Stromal cell of bone marrow (primary cell): Measurements from ENCODE around the gene NDUFA13.

Experiments used
- DNase-seq: peaks from one replicate; pipeline ENCODE4 v3.0.0-alpha.2; 2012; ENCODE audit warnings: low read depth

The NDUFA13 gene

DNA sequence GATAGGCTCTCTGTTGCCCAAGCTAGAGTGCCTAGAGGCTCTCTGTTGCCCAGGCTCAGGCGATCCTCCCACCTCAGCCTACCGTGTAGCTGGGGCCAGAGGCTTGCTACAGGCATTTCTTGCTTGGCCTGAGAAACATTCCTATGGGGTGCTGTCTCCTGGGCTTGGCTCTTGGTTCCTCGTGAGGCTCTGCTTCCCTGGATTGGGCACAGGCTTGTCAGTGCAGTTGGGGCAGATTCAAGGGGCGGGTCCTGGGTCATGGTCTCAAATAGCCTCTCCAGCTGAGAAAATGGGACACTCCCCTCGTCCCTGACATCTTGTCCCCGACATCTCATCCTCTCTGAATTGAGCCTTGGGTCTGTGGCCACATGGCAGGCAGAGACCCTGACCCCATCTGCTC is 5.6 kb upstream of the NDUFA13 start:
- DNase-seq: no peak

DNA sequence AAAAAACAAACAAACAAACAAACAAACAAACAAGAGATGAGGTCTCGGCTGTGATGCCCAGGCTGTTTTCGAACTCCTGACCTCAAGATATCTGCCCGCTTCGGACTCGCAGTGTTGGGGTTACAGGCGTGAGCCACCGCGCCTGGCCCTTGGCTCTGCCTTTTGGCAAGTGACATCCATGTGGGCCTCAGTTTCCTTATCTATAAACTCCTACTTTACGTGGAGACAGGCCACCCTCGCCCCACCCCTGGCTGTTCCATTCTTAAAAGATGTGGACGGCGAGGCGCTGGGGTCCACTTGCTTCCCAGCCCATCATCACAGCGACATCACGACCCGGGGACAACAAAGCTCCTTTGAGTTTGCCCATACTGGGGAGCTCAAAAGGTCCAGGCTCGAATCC is 2.3 kb upstream of the NDUFA13 start:
- no peak for DNase-seq

DNA sequence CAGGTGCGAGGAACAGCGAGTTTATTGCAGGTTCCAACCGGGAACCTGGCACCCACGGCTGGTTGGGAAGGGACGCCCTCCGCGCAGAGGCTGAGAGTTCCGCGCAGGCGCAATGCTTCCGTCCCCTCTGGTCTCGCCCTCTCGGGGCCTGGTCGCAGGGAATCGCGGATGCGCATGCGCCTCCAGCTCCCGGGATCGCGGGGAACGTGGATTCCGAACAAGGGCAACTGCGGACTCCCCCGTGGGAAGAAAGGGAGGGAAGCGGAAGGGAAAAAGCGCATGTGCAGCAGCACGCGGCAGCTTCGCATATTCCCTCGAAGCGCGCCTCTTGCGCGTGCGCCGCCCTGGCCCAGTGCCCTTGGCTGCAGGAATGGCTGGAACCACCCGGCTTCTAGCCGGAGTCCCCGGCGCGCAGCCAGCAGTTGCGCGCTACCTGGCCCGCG is 1.8 kb upstream of the NDUFA13 start:
- DNase-seq: no peak

DNA sequence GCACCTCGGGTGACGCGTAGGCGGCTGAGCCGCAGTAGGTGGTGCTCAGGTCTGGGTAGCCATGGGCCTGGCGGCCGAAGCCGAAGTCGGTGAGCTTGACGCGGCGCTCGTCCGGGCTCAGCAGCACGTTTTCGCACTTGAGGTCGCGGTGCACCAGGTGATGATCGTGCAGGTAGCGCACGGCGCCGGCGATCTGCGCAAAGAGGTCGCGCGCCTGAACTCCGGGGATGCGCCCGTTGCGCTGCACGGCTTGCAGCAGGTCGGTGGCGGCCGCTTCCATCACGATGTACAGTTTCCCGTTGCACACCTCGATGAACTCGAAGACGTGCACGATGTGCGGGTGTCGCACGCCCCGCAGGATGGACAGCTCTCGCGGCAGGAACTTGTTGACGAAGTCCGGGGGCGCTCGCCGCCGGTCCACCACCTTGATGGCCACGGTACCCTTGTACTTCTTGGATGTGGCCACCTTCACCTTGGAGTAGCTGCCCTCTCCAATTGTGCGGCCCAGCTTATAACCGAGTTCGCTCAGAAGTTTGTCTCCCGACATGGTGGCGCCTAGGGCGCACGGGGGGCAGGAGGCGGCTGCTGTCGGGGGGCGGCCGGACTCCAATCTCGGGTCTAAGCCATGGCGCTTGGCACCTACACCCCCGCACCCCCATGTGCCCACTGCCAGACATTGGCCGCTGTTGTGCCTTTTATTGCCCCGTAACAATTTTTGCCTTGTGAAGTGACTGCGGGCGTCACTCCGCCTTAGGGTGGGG is 964 bp upstream of the NDUFA13 start, which contains the start of gene TSSK6:
Gene TSSK6, minus strand, starts transcription at position 668 of the 761 bp plus-strand sequence. Its CDS starts 121 bp downstream, at position 547.
- DNase-seq: no peak

DNA sequence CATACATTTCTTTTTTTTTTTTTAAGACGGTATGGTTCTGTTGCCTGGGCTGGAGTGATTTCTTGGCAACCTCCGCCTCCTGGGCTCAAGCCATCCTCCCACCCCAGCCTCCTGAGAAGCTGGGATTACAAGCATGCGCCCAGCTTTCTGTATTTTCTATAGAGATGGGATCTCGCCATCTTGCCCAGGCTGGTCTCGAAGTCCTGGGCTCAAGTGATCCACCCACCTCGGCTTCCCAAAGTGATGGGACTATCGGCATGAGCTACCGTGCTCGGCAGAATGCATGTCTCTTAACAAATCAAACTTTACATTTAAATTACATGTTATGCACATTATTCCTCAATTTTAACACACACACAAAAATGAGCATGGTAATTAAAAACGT is 1.2 kb downstream of the NDUFA13 start:
- DNase-seq: no peak

GRCh38 chr19:19520989-19521388 is 5.0 kb downstream of the NDUFA13 start:
- no peak for DNase-seq

DNA sequence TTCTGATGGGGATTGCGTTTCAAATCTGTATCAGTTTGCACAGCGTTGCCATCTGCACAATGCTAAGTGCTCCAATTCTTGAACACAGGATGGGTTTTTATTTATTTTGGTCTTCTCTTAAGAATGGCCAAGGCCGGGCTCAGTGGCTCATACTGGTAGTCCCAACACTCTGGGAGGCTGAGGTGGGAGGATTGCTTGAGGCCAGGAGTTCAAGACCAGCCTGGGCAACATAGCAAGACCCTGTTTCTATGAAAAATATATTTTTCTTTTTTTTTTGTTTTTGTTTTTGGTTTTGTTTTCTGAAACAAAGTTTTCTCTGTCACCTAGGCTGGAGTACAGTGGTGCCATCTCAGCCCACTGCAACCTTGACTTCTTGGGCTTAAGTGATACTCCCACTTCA is 7.2 kb downstream of the NDUFA13 start:
- DNase-seq: no peak

GRCh38 chr19:19524053-19524452 is 8.0 kb downstream of the NDUFA13 start:
- no peak for DNase-seq

- DNase-seq: no peak
Measured at GRCh38 chr19:19525611-19526380, 9.8 kb downstream of the NDUFA13 start.

DNA sequence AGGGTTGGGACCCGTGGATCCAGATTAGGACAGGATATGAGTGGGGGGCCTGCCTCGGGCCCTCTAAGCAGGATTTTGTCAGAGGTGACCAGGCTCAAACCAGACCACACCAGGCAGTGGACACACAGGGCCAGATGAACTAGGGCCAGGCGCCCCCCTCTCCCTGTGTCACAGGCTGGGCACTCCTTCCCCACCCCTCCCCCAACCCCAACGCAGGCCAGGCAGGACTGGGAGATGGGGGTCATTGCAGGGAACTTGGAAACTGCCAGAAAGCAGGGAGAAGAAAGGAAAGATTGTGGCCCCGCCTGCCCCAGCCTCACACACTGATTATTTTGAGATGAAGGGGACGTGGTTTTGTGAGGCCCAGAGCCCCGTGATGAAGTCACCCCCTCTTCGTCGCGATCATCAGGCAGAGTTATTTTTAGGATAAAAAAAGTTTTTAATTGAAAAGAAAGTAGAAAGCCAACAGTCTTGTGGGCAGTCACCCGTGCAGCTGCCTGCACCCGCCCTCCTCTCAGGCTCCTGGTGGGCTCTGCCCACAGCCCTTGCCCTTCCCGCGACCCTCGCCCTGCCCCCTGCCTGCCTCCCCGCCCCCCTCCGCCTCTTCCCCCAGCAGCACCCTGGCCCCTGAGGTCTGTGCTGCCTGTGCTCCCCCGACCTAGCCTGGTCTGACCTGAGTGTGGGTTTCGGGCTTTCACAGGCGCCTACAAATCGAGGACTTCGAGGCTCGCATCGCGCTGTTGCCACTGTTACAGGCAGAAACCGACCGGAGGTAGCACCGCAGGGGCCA is 10.8 kb downstream of the NDUFA13 start:
- no peak for DNase-seq

- no peak for DNase-seq
Measured at GRCh38 chr19:19527371-19527656, 11.3 kb downstream of the NDUFA13 start.

DNA sequence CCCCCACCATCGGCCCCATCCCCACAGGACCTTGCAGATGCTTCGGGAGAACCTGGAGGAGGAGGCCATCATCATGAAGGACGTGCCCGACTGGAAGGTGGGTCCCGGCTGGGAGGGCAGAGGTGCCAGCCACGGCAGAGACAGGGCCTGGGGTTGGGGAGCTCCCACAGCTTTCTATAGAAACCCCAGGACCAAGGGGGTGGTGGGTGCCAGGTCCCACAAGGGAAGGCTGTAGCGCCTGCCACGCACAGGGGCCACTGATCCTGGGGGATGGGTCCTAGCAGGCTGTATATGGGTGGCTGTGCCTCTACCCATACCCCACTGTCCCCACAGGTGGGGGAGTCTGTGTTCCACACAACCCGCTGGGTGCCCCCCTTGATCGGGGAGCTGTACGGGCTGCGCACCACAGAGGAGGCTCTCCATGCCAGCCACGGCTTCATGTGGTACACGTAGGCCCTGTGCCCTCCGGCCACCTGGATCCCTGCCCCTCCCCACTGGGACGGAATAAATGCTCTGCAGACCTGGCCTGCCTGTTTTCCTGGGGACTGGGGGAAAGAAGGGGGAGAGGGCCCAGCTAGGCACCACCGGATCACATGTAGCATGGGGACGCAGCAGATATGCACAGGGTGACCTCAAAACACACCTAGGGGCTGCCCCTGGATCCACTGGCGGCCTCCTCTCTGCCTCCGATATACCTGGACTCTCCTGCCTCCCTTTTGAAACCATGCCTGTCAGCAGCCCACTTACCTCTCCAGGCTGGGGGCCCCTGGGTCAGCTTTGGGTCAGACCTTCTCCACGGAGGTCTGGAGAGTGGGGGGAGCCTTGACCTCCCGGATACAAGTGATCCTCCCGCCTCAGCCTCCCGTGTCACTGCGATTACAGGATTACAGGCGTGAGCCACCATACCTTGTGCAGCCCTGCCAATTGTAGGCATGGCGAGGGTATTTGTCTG is 11.9 kb downstream of the NDUFA13 start:
- no peak for DNase-seq

DNA sequence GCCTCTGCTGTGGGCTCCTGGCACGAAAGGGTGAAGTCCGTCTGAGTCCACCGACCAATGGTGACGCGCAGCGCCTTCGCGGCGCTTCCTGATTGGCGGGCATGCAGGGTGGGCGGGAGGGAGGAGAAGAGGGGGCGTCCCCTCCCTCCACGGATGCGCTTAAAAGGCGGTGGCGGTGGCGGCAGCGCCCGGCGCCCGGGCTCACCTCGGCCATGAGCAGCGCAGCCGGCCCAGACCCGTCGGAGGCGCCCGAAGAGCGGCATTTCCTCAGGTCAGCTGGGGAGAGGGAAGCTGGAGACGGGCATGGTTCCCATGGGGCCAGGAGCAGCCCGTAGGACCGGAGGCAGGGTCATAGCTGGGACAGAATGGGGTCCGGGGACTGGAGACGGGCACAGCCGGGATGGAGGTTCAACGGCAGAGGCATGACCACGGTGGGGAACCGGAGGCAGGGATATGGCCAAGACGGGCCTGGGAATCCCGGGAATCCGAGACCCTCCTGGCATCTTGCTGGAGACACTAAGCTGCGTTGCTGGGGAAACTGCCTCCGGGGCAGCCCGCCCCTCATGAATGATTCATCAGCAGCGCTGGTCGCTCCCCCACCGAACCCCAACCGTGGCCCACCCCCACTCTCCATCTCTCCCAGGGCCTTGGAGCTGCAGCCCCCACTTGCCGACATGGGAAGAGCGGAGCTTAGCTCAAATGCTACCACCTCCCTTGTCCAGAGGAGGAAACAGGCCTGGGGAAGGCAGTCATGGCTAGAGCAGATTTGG is 12.9 kb downstream of the NDUFA13 start, which contains the start of gene YJEFN3:
Gene YJEFN3, plus strand, starts transcription at position 191 of the 770 bp plus-strand sequence. Its CDS starts 22 bp downstream, at position 213.
- DNase-seq: no peak

DNA sequence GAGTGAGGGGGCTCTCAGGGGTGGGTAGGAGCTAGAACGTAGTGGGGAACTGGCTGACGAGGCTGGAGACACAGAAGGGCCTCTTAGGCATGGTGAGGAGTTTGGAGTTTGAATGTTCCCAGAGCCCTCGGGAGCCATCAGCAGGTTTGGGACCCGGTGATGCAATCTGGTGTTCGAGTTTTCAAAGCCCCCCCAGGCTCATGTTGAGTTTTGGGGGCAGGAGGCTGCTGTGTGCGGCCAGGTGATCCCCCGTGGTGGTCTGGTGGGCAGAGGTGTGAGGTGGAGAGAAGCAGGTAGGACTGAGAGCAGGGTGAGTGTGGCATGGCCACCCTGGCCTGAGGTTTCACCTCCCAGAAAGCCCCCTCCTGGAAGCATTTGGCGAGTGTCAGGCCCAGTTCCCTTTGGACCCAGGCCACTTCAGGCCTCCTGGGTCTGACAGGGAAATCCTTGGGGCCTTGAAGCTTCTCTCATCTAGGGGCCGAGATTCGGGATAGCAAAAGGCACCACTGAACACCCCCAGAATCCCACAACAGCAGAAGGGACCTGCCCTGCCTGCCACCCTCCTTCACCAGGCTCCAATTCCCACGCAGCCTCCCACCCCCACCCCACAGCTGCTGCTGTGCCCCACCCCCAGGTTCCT is 13.9 kb downstream of the NDUFA13 start:
- no peak for DNase-seq

DNA sequence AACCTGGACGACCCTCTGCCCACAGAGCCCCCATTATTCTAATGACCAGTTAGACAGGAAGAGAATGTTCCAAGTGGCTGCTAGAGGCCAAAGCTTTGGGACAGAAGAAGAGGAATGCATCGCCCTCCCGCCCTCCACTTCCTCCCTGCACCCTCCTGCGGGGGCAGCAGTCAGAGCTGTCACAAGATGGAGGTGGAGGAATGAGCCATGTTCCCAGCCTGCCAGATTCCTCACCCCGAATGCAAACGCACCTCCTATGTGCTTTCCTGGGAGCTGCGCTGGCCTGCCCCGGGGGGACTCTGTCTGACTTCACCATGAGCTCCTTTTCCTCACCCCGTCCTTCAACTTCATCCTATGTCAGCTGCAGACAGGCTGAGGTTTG is 14.4 kb downstream of the NDUFA13 start:
- no peak for DNase-seq

GRCh38 chr19:19530889-19531288 is 14.9 kb downstream of the NDUFA13 start:
- DNase-seq: no peak

GRCh38 chr19:19531951-19532805 is 16.2 kb downstream of the NDUFA13 start:
- DNase-seq: peak; percentile 35

GRCh38 chr19:19532806-19533701 is 17.0 kb downstream of the NDUFA13 start:
- no peak for DNase-seq
